ENCODE measurements around the gene EGFL6.
A peak's percentile ranks its signal among the peaks of the same experiment; 100 is the strongest.
"Not testable (repeated sequence)": the region's sequence is repeated elsewhere in the genome, so short reads cannot be mapped to it uniquely, and the experiment has no call there.

Gene EGFL6

GRCh38 chrX:13597874-13598273 lies 28.5 kb downstream of the EGFL6 start:
- DNase-seq: peak; percentile 37

GRCh38 chrX:13598877-13599276 lies 29.5 kb downstream of the EGFL6 start:
- no peak for DNase-seq

GRCh38 chrX:13599491-13599890 lies 30.1 kb downstream of the EGFL6 start:
- DNase-seq: no peak

GRCh38 chrX:13605611-13606010 lies 36.2 kb downstream of the EGFL6 start:
- no peak for DNase-seq

GRCh38 chrX:13607331-13607995 lies 38.1 kb downstream of the EGFL6 start:
- DNase-seq: no peak

GRCh38 chrX:13607996-13608365 lies 38.6 kb downstream of the EGFL6 start:
- no peak for DNase-seq

- no peak for DNase-seq
These were observed 44.8 kb downstream of the EGFL6 start for GRCh38 chrX:13614154-13614553.

- DNase-seq: no peak
These were observed 50.8 kb downstream of the EGFL6 start for GRCh38 chrX:13620207-13620606.

GRCh38 chrX:13622401-13622964 lies 53.1 kb downstream of the EGFL6 start:
- no peak for DNase-seq

GRCh38 chrX:13627306-13627705 lies 57.9 kb downstream of the EGFL6 start:
- no peak for DNase-seq

GRCh38 chrX:13637224-13637623 lies 67.8 kb downstream of the EGFL6 start:
- DNase-seq: not testable (repeated sequence)

- DNase-seq: no peak
These were observed 68.6 kb downstream of the EGFL6 start for GRCh38 chrX:13638021-13638420.

GRCh38 chrX:13638826-13639225 lies 69.4 kb downstream of the EGFL6 start:
- no peak for DNase-seq

GRCh38 chrX:13641684-13642083 lies 72.3 kb downstream of the EGFL6 start:
- not testable (repeated sequence) for DNase-seq

GRCh38 chrX:13645464-13646153 lies 76.2 kb downstream of the EGFL6 start:
- DNase-seq: no peak

- peak; percentile 75 for DNase-seq
These were observed 76.8 kb downstream of the EGFL6 start for GRCh38 chrX:13646154-13646549.

GRCh38 chrX:13647709-13648212 lies 78.4 kb downstream of the EGFL6 start:
- peak; percentile 60 for DNase-seq

GRCh38 chrX:13648336-13648735 lies 78.9 kb downstream of the EGFL6 start:
- DNase-seq: not testable (repeated sequence)

- DNase-seq: peak; percentile 84
These were observed 80.4 kb downstream of the EGFL6 start for GRCh38 chrX:13649838-13650237.

- DNase-seq: no peak
These were observed 80.9 kb downstream of the EGFL6 start for GRCh38 chrX:13650318-13650717.

- DNase-seq: peak; percentile 27
These were observed 81.7 kb downstream of the EGFL6 start for GRCh38 chrX:13651150-13651549.

GRCh38 chrX:13652287-13652793 lies 82.9 kb downstream of the EGFL6 start:
- peak; percentile 91 for DNase-seq

- peak; percentile 97 for DNase-seq
These were observed 83.7 kb downstream of the EGFL6 start, which contains the start of gene TCEANC for GRCh38 chrX:13652850-13653693. TCEANC (plus strand) TSS chrX:13653141; CDS start chrX:13662509, 9,368 bp downstream.

Measured in fibroblast of upper back skin (primary cell).